Neural cell (in vitro differentiated cells): Measurements from ENCODE around the gene MTCL1. TPM values are rescaled to one million over a fixed set of nuclear protein-coding genes. Genes with fewer than 3 reads are reported as not detected.

Source experiments
- H2AFZ ChIP-seq: fragments of 200-600, 300-800 bp; sonication (generic), shearing (Covaris generic); 2 replicates; pipeline ENCODE4 v1.6.0; 2014; ENCODE audit warnings: low read depth, mild to moderate bottlenecking, antibody characterized with exemption, low read length, moderate library complexity
- H3F3A ChIP-seq: fragments of 200-600 bp; shearing (Covaris generic); 2 replicates; pipeline ENCODE4 v1.6.1; 2016; ENCODE audit warnings: mild to moderate bottlenecking, moderate library complexity, mixed read lengths, antibody characterized with exemption, low read length; ENCODE audit not compliant: insufficient read depth, poor library complexity, severe bottlenecking
- H3K27ac ChIP-seq: fragments of 200-600, 300-800 bp; sonication (generic), shearing (Covaris generic); 2 replicates; pipeline ENCODE4 v1.5.1; 2014; ENCODE audit warnings: mild to moderate bottlenecking, low read length, moderate library complexity
- H3K27me3 ChIP-seq: fragments of 300-800, 200-600 bp; sonication (generic), shearing (Covaris generic); 2 replicates; pipeline ENCODE4 v1.6.0; 2014; ENCODE audit warnings: mild to moderate bottlenecking, low read depth, low read length, moderate library complexity; ENCODE audit not compliant: insufficient read depth
- H3K36me3 ChIP-seq: fragments of 300-800, 200-600 bp; sonication (generic), shearing (Covaris generic); 2 replicates; pipeline ENCODE4 v1.5.1; 2014; ENCODE audit warnings: mild to moderate bottlenecking, antibody characterized with exemption, low read length, moderate library complexity; ENCODE audit not compliant: insufficient read depth
- H3K4me2 ChIP-seq: fragments of 300-800, 200-600 bp; sonication (generic), shearing (Covaris generic); 2 replicates; pipeline ENCODE4 v1.6.0; 2014; ENCODE audit warnings: mild to moderate bottlenecking, low read length
- H3K4me3 ChIP-seq: fragments of 300-800, 200-600 bp; sonication (generic), shearing (Covaris generic); 2 replicates; pipeline ENCODE4 v1.5.1; 2014; ENCODE audit warnings: mild to moderate bottlenecking, low read length, moderate library complexity
- H3K79me2 ChIP-seq: fragments of 200-600 bp; shearing (Covaris generic); replicated peaks from 2 replicates; pipeline ENCODE4 v1.6.0; 2014; ENCODE audit warnings: mild to moderate bottlenecking, low read length, moderate library complexity; ENCODE audit not compliant: insufficient read depth
- H3K9ac ChIP-seq: fragments of 300-800, 200-600 bp; sonication (generic), shearing (Covaris generic); 2 replicates; pipeline ENCODE4 v1.6.1; 2016; ENCODE audit warnings: mild to moderate bottlenecking, low read length, mixed read lengths
- H3K9me2 ChIP-seq: fragments of 200-600 bp; shearing (Covaris generic); 2 replicates; pipeline ENCODE4 v1.6.1; 2016; ENCODE audit warnings: mild to moderate bottlenecking, low read length, mixed read lengths; ENCODE audit not compliant: insufficient read depth
- H3K9me3 ChIP-seq: fragments of 200-600, 300-800 bp; sonication (generic), shearing (Covaris generic); 2 replicates; pipeline ENCODE4 v1.6.1; 2016; ENCODE audit warnings: mild to moderate bottlenecking, mixed run types, low read length, moderate library complexity, mixed read lengths
- H4K20me1 ChIP-seq: fragments of 200-600 bp; shearing (Covaris generic); 2 replicates; pipeline ENCODE4 v1.6.1; 2016; ENCODE audit warnings: mild to moderate bottlenecking, mixed run types; ENCODE audit not compliant: insufficient read depth
- CTCF ChIP-seq: fragments of 450-650 bp; IDR thresholded peaks from 2 replicates; pipeline ENCODE4 v1.5.1; 2014; ENCODE audit warnings: antibody characterized with exemption, mild to moderate bottlenecking, moderate library complexity; ENCODE audit not compliant: poor library complexity, severe bottlenecking
- EP300 ChIP-seq: fragments of 450-650 bp; conservative IDR thresholded peaks from 2 replicates; pipeline ENCODE4 v1.6.1; 2014; ENCODE audit warnings: antibody characterized with exemption, mild to moderate bottlenecking, moderate library complexity; ENCODE audit not compliant: poor library complexity, severe bottlenecking
- EZH2 ChIP-seq: fragments of 200-600, 300-800 bp; shearing (Covaris generic), sonication (generic); IDR thresholded peaks from 2 replicates; pipeline ENCODE4 v1.6.1; 2014; ENCODE audit warnings: antibody characterized with exemption, low read length, borderline replicate concordance, mild to moderate bottlenecking; ENCODE audit not compliant: insufficient read depth, poor library complexity, severe bottlenecking
- MXI1 ChIP-seq: fragments of 450-650 bp; conservative IDR thresholded peaks from 2 replicates; pipeline ENCODE4 v1.6.1; 2014; ENCODE audit warnings: antibody characterized with exemption, mild to moderate bottlenecking; ENCODE audit not compliant: poor library complexity, severe bottlenecking
- POLR2AphosphoS5 ChIP-seq: IDR thresholded peaks from 2 replicates; pipeline ENCODE4 v1.6.1; 2012
- RAD21 ChIP-seq: fragments of 450-650 bp; conservative IDR thresholded peaks from 2 replicates; pipeline ENCODE4 v1.6.1; 2014; ENCODE audit warnings: antibody characterized with exemption, mild to moderate bottlenecking, moderate library complexity
- REST ChIP-seq: IDR thresholded peaks from 2 replicates; pipeline ENCODE4 v1.6.1; 2012; ENCODE audit warnings: borderline replicate concordance
- SMC3 ChIP-seq: fragments of 450-650 bp; conservative IDR thresholded peaks from 2 replicates; pipeline ENCODE4 v1.6.1; 2014; ENCODE audit warnings: antibody characterized with exemption, mild to moderate bottlenecking, moderate library complexity; ENCODE audit not compliant: poor library complexity
- TAF1 ChIP-seq: IDR thresholded peaks from 2 replicates; pipeline ENCODE4 v1.6.1; 2012; ENCODE audit warnings: low read depth
- polyA plus RNA-seq: library from polyadenylated mRNA; depleted of rRNA; stranded (reverse); fragments of >200 nt; gene quantifications from 2 replicates; pipeline ENCODE4 v1.2.3, GENCODE V29; 2014

Gene MTCL1
- polyA plus RNA-seq, 1 donor from 2014 or later: 20.8 TPM

GRCh38 chr18:8801263-8801901 lies 96.0 kb downstream of the MTCL1 start:
- Histone ChIP-seq H3K27ac (no peak overlapping the region), H3K9me2 (no peaks in the 10 kb centered on the region), H3K4me3 (no peak overlapping the region), H3K27me3 (no peaks in the 10 kb centered on the region), H4K20me1 (no peaks in the 10 kb centered on the region), H3K79me2 (no peaks in the 10 kb centered on the region), H2AFZ (no peak overlapping the region), H3F3A (no peaks in the 10 kb centered on the region), H3K9me3 (no peaks in the 10 kb centered on the region), H3K9ac (no peak overlapping the region), H3K4me2 (no peak overlapping the region), H3K36me3 (peaks cover 3% of the 10 kb centered on the region)
- no peak for TF ChIP-seq REST
- TF ChIP-seq SMC3: no peak
- TF ChIP-seq CTCF: no peak
- no peak for TF ChIP-seq MXI1
- TF ChIP-seq POLR2AphosphoS5: no peak
- no peak for TF ChIP-seq EP300
- no peak for TF ChIP-seq TAF1

GRCh38 chr18:8802017-8802672 lies 96.8 kb downstream of the MTCL1 start:
- H3K36me3 ChIP-seq: peaks cover 3% of the 10 kb centered on the region
- H3K9ac ChIP-seq: no peak overlapping the region
- H3K4me2 ChIP-seq: no peak overlapping the region
- H3K9me2 ChIP-seq: no peaks in the 10 kb centered on the region
- no peaks in the 10 kb centered on the region for H4K20me1 ChIP-seq
- TF ChIP-seq EZH2: no peak
- TF ChIP-seq REST: no peak
- TF ChIP-seq CTCF: no peak
- TF ChIP-seq SMC3: no peak
- no peak for TF ChIP-seq RAD21
- no peak for TF ChIP-seq MXI1
- TF ChIP-seq EP300: no peak
- TF ChIP-seq POLR2AphosphoS5: no peak
- H3F3A ChIP-seq: no peaks in the 10 kb centered on the region
- H3K9me3 ChIP-seq: no peaks in the 10 kb centered on the region
- H3K79me2 ChIP-seq: no peaks in the 10 kb centered on the region
- H3K4me3 ChIP-seq: no peak overlapping the region
- no peak overlapping the region for H3K27ac ChIP-seq
- no peak overlapping the region for H2AFZ ChIP-seq
- no peaks in the 10 kb centered on the region for H3K27me3 ChIP-seq
